IMR-90 (cell line): ENCODE data around the gene DHCR24. TPM values are rescaled to one million over a fixed set of nuclear protein-coding genes. Genes with fewer than 3 reads are reported as not detected.

Experiments
- ATAC-seq: fragments of 200-7000 bp; cut with Tn5 transposase; 2 replicates; pipeline ENCODE4 v1.9.1; 2020; ENCODE audit warnings: low read depth, mild to moderate bottlenecking, moderate library complexity
- BruUV-seq: library from RNA; stranded (reverse); fragments of 400-500 nt; replicated peaks from 2 replicates; lab custom pipeline; 2021; lab: Mats Ljungman, UMichigan
- CTCF ChIA-PET: fragments of 300-600 bp; formaldehyde crosslinking; extraction: SDS; loops from one replicate; lab custom pipeline; 2021; ENCODE audit warnings: antibody characterized with exemption; lab: Yijun Ruan, JAX
- POLR2A ChIA-PET: fragments of 300-600 bp; sonication (Branson Sonifier 250); formaldehyde crosslinking; loops from one replicate; lab custom pipeline; 2022; ENCODE audit warnings: antibody characterized with exemption; ENCODE audit not compliant: unreplicated experiment; lab: Charles Lee
- DNase-seq: peaks from one replicate; pipeline ENCODE4 v3.0.0; 2013
- H2AFZ ChIP-seq: replicated peaks from 2 replicates; pipeline ENCODE3; 2013; ENCODE audit warnings: low read length, mild to moderate bottlenecking; ENCODE audit not compliant: poor library complexity
- H2AK5ac ChIP-seq: 2 replicates; pipeline ENCODE4 v1.6.1; 2013; ENCODE audit warnings: low read depth, low read length, inconsistent platforms
- H2AK9ac ChIP-seq: replicated peaks from 2 replicates; pipeline ENCODE3; 2013; ENCODE audit warnings: mild to moderate bottlenecking, low read depth, low read length, moderate library complexity; ENCODE audit not compliant: poor library complexity
- H2BK120ac ChIP-seq: 2 replicates; pipeline ENCODE4 v1.6.1; 2013; ENCODE audit warnings: low read depth, low read length, inconsistent platforms
- H2BK15ac ChIP-seq: 3 replicates; pipeline ENCODE4 v1.6.1; 2013; ENCODE audit warnings: low read depth, low read length, inconsistent platforms
- H2BK20ac ChIP-seq: 2 replicates; pipeline ENCODE4 v1.6.1; 2013; ENCODE audit warnings: low read depth, mild to moderate bottlenecking, inconsistent platforms, low read length, moderate library complexity
- H2BK5ac ChIP-seq: 2 replicates; pipeline ENCODE4 v1.6.1; 2013; ENCODE audit warnings: mild to moderate bottlenecking, low read depth, low read length, inconsistent platforms; ENCODE audit not compliant: poor library complexity, severe bottlenecking
- H3K14ac ChIP-seq: replicated peaks from 2 replicates; pipeline ENCODE4 v1.6.1; 2013; ENCODE audit warnings: low read depth, low read length, inconsistent platforms
- H3K18ac ChIP-seq: 2 replicates; pipeline ENCODE4 v1.6.1; 2013; ENCODE audit warnings: low read depth, low read length, control low read depth
- H3K23ac ChIP-seq: 2 replicates; pipeline ENCODE4 v1.6.1; 2013; ENCODE audit warnings: low read depth, low read length, inconsistent platforms
- H3K27ac ChIP-seq: 2 replicates; pipeline ENCODE4 v1.5.1; 2013; ENCODE audit warnings: mild to moderate bottlenecking, control low read depth, low read length; ENCODE audit not compliant: insufficient read depth
- H3K27me3 ChIP-seq: 2 replicates; pipeline ENCODE4 v1.6.1; 2013; ENCODE audit warnings: low read length; ENCODE audit not compliant: control insufficient read depth, insufficient read depth
- H3K36me3 ChIP-seq: 2 replicates; pipeline ENCODE4 v1.6.1; 2013; ENCODE audit warnings: low read length, mixed read lengths; ENCODE audit not compliant: control insufficient read depth, insufficient read depth
- H3K4ac ChIP-seq: 2 replicates; pipeline ENCODE4 v1.6.1; 2013; ENCODE audit warnings: low read depth, low read length, inconsistent platforms
- H3K4me1 ChIP-seq: 2 replicates; pipeline ENCODE4 v1.6.1; 2013; ENCODE audit warnings: low read length, mixed read lengths; ENCODE audit not compliant: control insufficient read depth, insufficient read depth
- H3K4me2 ChIP-seq: 2 replicates; pipeline ENCODE4 v1.6.1; 2013; ENCODE audit warnings: low read depth, mild to moderate bottlenecking, control low read depth, low read length, moderate library complexity
- H3K4me3 ChIP-seq: 2 replicates; pipeline ENCODE4 v1.5.1; 2013; ENCODE audit warnings: low read depth, mild to moderate bottlenecking, control low read depth, low read length, moderate library complexity; ENCODE audit not compliant: insufficient read depth
- H3K56ac ChIP-seq: 2 replicates; pipeline ENCODE4 v1.6.1; 2013; ENCODE audit warnings: low read length, inconsistent platforms; ENCODE audit not compliant: insufficient read depth; ENCODE audit errors: extremely low read depth
- H3K79me1 ChIP-seq, 2 experiments: 2 replicates each; pipeline ENCODE4 v1.6.1; 2013; ENCODE audit warnings: low read length in 2 of 2, inconsistent platforms in 1 of 2, low read depth in 1 of 2
- H3K9ac ChIP-seq: 2 replicates; pipeline ENCODE4 v1.6.1; 2013; ENCODE audit warnings: low read depth, low read length, control low read depth
- H3K9me1 ChIP-seq: 2 replicates; pipeline ENCODE4 v1.6.1; 2013; ENCODE audit warnings: low read length, inconsistent platforms; ENCODE audit not compliant: insufficient read depth
- H3K9me3 ChIP-seq: 2 replicates; pipeline ENCODE4 v1.6.1; 2013; ENCODE audit warnings: low read length; ENCODE audit not compliant: control insufficient read depth, insufficient read depth
- H4K20me1 ChIP-seq: 2 replicates; pipeline ENCODE4 v1.6.1; 2013; ENCODE audit warnings: low read length, inconsistent platforms; ENCODE audit not compliant: insufficient read depth
- H4K5ac ChIP-seq: 2 replicates; pipeline ENCODE4 v1.6.1; 2013; ENCODE audit warnings: mild to moderate bottlenecking, low read depth, low read length, control low read depth
- H4K8ac ChIP-seq, 2 experiments: 2 replicates each; pipeline ENCODE4 v1.6.1; 2013; ENCODE audit warnings: low read depth in 2 of 2, low read length in 2 of 2, control low read depth in 1 of 2, inconsistent platforms in 1 of 2
- H4K91ac ChIP-seq: 2 replicates; pipeline ENCODE4 v1.6.1; 2013; ENCODE audit warnings: low read depth, low read length, inconsistent platforms; ENCODE audit not compliant: insufficient read depth
- CTCF ChIP-seq: conservative IDR thresholded peaks from 2 replicates; pipeline ENCODE4 v1.5.1; 2012; ENCODE audit warnings: mild to moderate bottlenecking, low read depth, low read length, improper control_type of control experiment
- RCOR1 ChIP-seq: IDR thresholded peaks from 2 replicates; pipeline ENCODE4 v1.6.1; 2012; ENCODE audit warnings: mild to moderate bottlenecking, low read length, improper control_type of control experiment; ENCODE audit not compliant: insufficient replicate concordance
- WGBS, 2 experiments: methylation state at CpG; one replicate each; pipeline versions ENCODE4 v1.1.5 to v1.1.7; 2013; ENCODE audit warnings: missing lambda C conversion rate in 2 of 2; ENCODE audit not compliant: insufficient read length in 1 of 2; ENCODE audit errors: extremely low coverage in 2 of 2; 5-methylcytosine and 5-hydroxymethylcytosine counted together
- dilution Hi-C: fragments of 300-500 bp; cut with HindIII; formaldehyde crosslinking; loops from one replicate; pipeline ENCODE4 v1.14.3; 2018; ENCODE audit warnings: low sequenced_read_pairs; ENCODE audit not compliant: unreplicated experiment
- in situ Hi-C: fragments of 300-500 bp; cut with MboI; formaldehyde crosslinking; loops from 3 replicates; pipeline ENCODE4 v1.14.3; 2019; ENCODE audit warnings: low sequenced_read_pairs, inconsistent platforms, mixed read lengths
- intact Hi-C: fragments of 100-400 bp; cut with micrococcal nuclease; formaldehyde crosslinking; loops from 2 replicates; pipeline ENCODE4 v1.10.0; 2022
- polyA plus RNA-seq, 3 experiments: library from polyadenylated mRNA; depleted of rRNA; stranded (reverse); fragments of >200 nt; gene quantifications; 2 replicates each; pipeline ENCODE4 v1.2.3, GENCODE V29; 2012; ENCODE audit warnings: low replicate concordance in 1 of 3
- total RNA-seq: library from RNA; depleted of rRNA; stranded (reverse); fragments of >200 nt; gene quantifications from 2 replicates; pipeline ENCODE4 v1.2.3, GENCODE V29; 2012

The DHCR24 gene
- total and polyA plus RNA-seq, 2 of the 4 experiments (the other 2 are of a cell fraction), result 130 to 194 TPM

- H3K18ac ChIP-seq, result no peak overlapping the region
- in situ Hi-C loops, result no loop called here
- dilution Hi-C loops, result no loop called here
Observed at GRCh38 chr1:54808443-54809207, 78.4 kb downstream of the DHCR24 start.

More at GRCh38 chr1:54808443-54809207, 78.4 kb downstream of the DHCR24 start:
- Histone ChIP-seq H4K5ac (no peak overlapping the region), H2BK5ac (no peak overlapping the region), H3K4me3 (no peak overlapping the region), H3K36me3 (no peaks in the 10 kb centered on the region), H3K4ac (no peak overlapping the region), H3K4me1 (no peaks in the 10 kb centered on the region), H3K79me1 (no peaks in the 10 kb centered on the region), H3K9me1 (0 out of 2 replicates have a peak, but pooled peaks cover 4% of the 10 kb centered on the region), H3K56ac (no peak overlapping the region), H3K9ac (no peak overlapping the region), H2BK15ac (no peak overlapping the region), H4K8ac (no peak overlapping the region), H3K4me2 (no peak overlapping the region), H2BK20ac (no peak overlapping the region), H2AFZ (peak overlapping the region; percentile 26), H3K9me3 (no peaks in the 10 kb centered on the region), H2BK120ac (no peak overlapping the region), H4K91ac (no peak overlapping the region), H2AK5ac (no peak overlapping the region), H3K23ac (no peak overlapping the region), H3K27me3 (peaks cover 18% of the 10 kb centered on the region), H2AK9ac (no peak overlapping the region), H3K14ac (no peak overlapping the region), H4K20me1 (no peaks in the 10 kb centered on the region), H3K27ac (no peak overlapping the region)
- POLR2A ChIA-PET, result no interaction called here
- BruUV-seq, result no TSS peak
- 81% methylated on average over 3 of the region's 12 CpGs; no CpG with 5 or more reads in 1 of the 2 experiments for WGBS, 2 experiments
- ATAC-seq (no peak), DNase-seq (no peak)
- intact Hi-C loops, result no loop called here
- CTCF ChIA-PET, result interaction anchor here (0.6 to 1.2 kb wide), 2 partner anchors 137 to 829 kb away, joined by 3 to 5 read pairs; no protein-coding TSS in a partner anchor
- 0 out of 2 replicates have a peak, but pooled peaks have one; percentile 25 for TF ChIP-seq CTCF
- no peak for TF ChIP-seq RCOR1
